Articular chondrocyte of knee joint (primary cell): ENCODE data around the gene PRODH2. TPM values are rescaled to one million over a fixed set of nuclear protein-coding genes. Genes with fewer than 3 reads are reported as not detected.

Experiments used
- total RNA-seq: library from RNA; depleted of rRNA; stranded (reverse); fragments of >200 nt; gene quantifications from 2 replicates; pipeline ENCODE4 v1.2.3, GENCODE V29; 2012

PRODH2 gene
- total RNA-seq: not detected in 2 replicates

GRCh38 chr19:35812220-35813042, at the start of gene PRODH2:
TSS of gene PRODH2 (minus strand) at chr19:35812845. CDS start at chr19:35812805, 40 bp downstream.

GRCh38 chr19:35856546-35857149, 44.0 kb upstream of the PRODH2 start, which contains the start of gene KIRREL2:
TSS of gene KIRREL2 (plus strand) at chr19:35856911. CDS start at chr19:35857120, 209 bp downstream.

GRCh38 chr19:35852029-35852780, 39.6 kb upstream of the PRODH2 start, which contains the start of gene NPHS1:
TSS of gene NPHS1 (minus strand) at chr19:35852504. CDS start at chr19:35851837, 667 bp downstream.

GRCh38 chr19:35775298-35776101, 37.1 kb downstream of the PRODH2 start, which contains the start of gene ARHGAP33:
TSS of gene ARHGAP33 (plus strand) at chr19:35775564. CDS start at chr19:35775659, 95 bp downstream.

GRCh38 chr19:35757749-35758608, 54.7 kb downstream of the PRODH2 start, which contains the start of gene PROSER3:
TSS of gene PROSER3 (plus strand) at chr19:35758176. CDS start at chr19:35758216, 40 bp downstream.

GRCh38 chr19:35756377-35757230, 56.0 kb downstream of the PRODH2 start, which contains the start of gene HSPB6:
TSS of gene HSPB6 (minus strand) at chr19:35757029. CDS start at chr19:35757008, 21 bp downstream.

Other genes with a start within 250 kb of the PRODH2 start
- gene ATP4A, start 249.2 kb downstream of the PRODH2 start, total RNA-seq: not detected in 2 replicates
- not detected in 2 replicates for gene PMIS2, start 226.7 kb downstream of the PRODH2 start, total RNA-seq
- 4.3 and 4.6 TPM in 2 replicates for gene HAUS5, start 200.1 kb downstream of the PRODH2 start, total RNA-seq
- gene RBM42, start 183.8 kb downstream of the PRODH2 start, total RNA-seq: 38.3 and 41.6 TPM in 2 replicates
- gene ETV2, start 171.1 kb downstream of the PRODH2 start, total RNA-seq: 0.13 and 0.32 TPM in 2 replicates
- 183 and 279 TPM in 2 replicates for gene COX6B1, start 164.5 kb downstream of the PRODH2 start, total RNA-seq
- not detected in 2 replicates for gene UPK1A, start 146.3 kb downstream of the PRODH2 start, total RNA-seq
- gene ZBTB32, start 108.3 kb downstream of the PRODH2 start, total RNA-seq: not detected in 2 replicates
- 5.7 and 6.0 TPM in 2 replicates for gene KMT2B, start 94.8 kb downstream of the PRODH2 start, total RNA-seq
- gene IGFLR1, start 70.4 kb downstream of the PRODH2 start, total RNA-seq: 1.2 TPM in 2 replicates
- 4.8 and 9.5 TPM in 2 replicates for gene U2AF1L4, start 67.4 kb downstream of the PRODH2 start, total RNA-seq
- gene PSENEN, start 67.2 kb downstream of the PRODH2 start, total RNA-seq: 12.5 and 13.3 TPM in 2 replicates
- gene LIN37, start 64.3 kb downstream of the PRODH2 start, total RNA-seq: 10.1 and 12.2 TPM in 2 replicates
- gene HSPB6, start 55.8 kb downstream of the PRODH2 start, total RNA-seq: 34.6 and 52.4 TPM in 2 replicates
- 7.6 and 9.3 TPM in 2 replicates for gene PROSER3, start 54.7 kb downstream of the PRODH2 start, total RNA-seq
- gene ARHGAP33, start 37.3 kb downstream of the PRODH2 start, total RNA-seq: 1.3 and 2.4 TPM in 2 replicates
- not detected in 2 replicates for gene NPHS1, start 39.7 kb upstream of the PRODH2 start, total RNA-seq
- under 0.01 TPM in 2 replicates for gene KIRREL2, start 44.1 kb upstream of the PRODH2 start, total RNA-seq
- gene APLP1, start 55.7 kb upstream of the PRODH2 start, total RNA-seq: 4.1 and 6.5 TPM in 2 replicates
- gene NFKBID, start 87.7 kb upstream of the PRODH2 start, total RNA-seq: 6.3 TPM in 2 replicates
- gene HCST, start 89.7 kb upstream of the PRODH2 start, total RNA-seq: 0.91 and 1.4 TPM in 2 replicates
- gene TYROBP, start 95.5 kb upstream of the PRODH2 start, total RNA-seq: not detected in 2 replicates
- gene LRFN3, start 123.5 kb upstream of the PRODH2 start, total RNA-seq: 3.2 and 5.9 TPM in 2 replicates
- 16.9 and 17.0 TPM in 2 replicates for gene SDHAF1, start 182.3 kb upstream of the PRODH2 start, total RNA-seq
- gene SYNE4, start 196.0 kb upstream of the PRODH2 start, total RNA-seq: 0.13 TPM in 1 of 2 replicates, not detected in the other
- gene ALKBH6, start 201.4 kb upstream of the PRODH2 start, total RNA-seq: 10.8 and 11.4 TPM in 2 replicates
- gene CLIP3, start 220.0 kb upstream of the PRODH2 start, total RNA-seq: 8.2 and 11.5 TPM in 2 replicates
- 4.0 and 4.6 TPM in 2 replicates for gene THAP8, start 241.4 kb upstream of the PRODH2 start, total RNA-seq
- gene WDR62, start 242.1 kb upstream of the PRODH2 start, total RNA-seq: 3.5 and 5.0 TPM in 2 replicates